HG02840 (cell line): ENCODE data around the gene KIF5C.

Experiments used
- ATAC-seq: cut with Tn5 transposase; IDR thresholded peaks from one replicate; pipeline ENCODE4 v1.9.1; 2021; ENCODE audit warnings: mild to moderate bottlenecking, moderate library complexity, moderate number of reproducible peaks; ENCODE audit not compliant: unreplicated experiment, low FRiP score

The KIF5C gene

GRCh38 chr2:149068225-149068995 lies 193.4 kb downstream of the KIF5C start:
- no peak for ATAC-seq

GRCh38 chr2:149068996-149069888 lies 194.2 kb downstream of the KIF5C start:
- no peak for ATAC-seq

GRCh38 chr2:149070681-149071320 lies 195.8 kb downstream of the KIF5C start:
- ATAC-seq: no peak

- no peak for ATAC-seq
Measured at GRCh38 chr2:149075105-149075504, 200.1 kb downstream of the KIF5C start.

GRCh38 chr2:149075853-149076252 lies 200.8 kb downstream of the KIF5C start:
- no peak for ATAC-seq
